Breast epithelium (tissue), 4 donors: ENCODE data around the gene KDM4B. TPM values are rescaled to one million over a fixed set of nuclear protein-coding genes. Genes with fewer than 3 reads are reported as not detected.
"Not testable (repeated sequence)": the region's sequence is repeated elsewhere in the genome, so short reads cannot be mapped to it uniquely, and the experiment has no call there.

Experiments
- DNase-seq, 2 donors: peaks; one replicate each; pipeline ENCODE4 v3.0.0-alpha.2; 2019; ENCODE audit warnings: low spot score in 2 of 2
- H3K27ac ChIP-seq, 2 donors: fragments of 200-600 bp; sonication (generic) in 1 of 2; one replicate each; pipeline ENCODE4 v1.5.1; 2016 to 2019; ENCODE audit warnings: mild to moderate bottlenecking in 1 of 2
- H3K27me3 ChIP-seq, 2 donors: fragments of 200-600 bp; sonication (generic) in 1 of 2; one replicate each; pipeline versions ENCODE4 v1.5.1 to v1.6.0; 2017 to 2019; ENCODE audit warnings: control low read depth in 1 of 2, mild to moderate bottlenecking in 1 of 2
- H3K36me3 ChIP-seq: fragments of 200-600 bp; one replicate; pipeline ENCODE4 v1.5.1; 2019
- H3K4me1 ChIP-seq, 2 donors: fragments of 200-600 bp; sonication (generic); one replicate each; pipeline ENCODE4 v1.5.1; 2016 to 2019; ENCODE audit warnings: control low read depth in 1 of 2
- H3K4me3 ChIP-seq, 3 donors: fragments of 200-600 bp; sonication (generic); 1 replicate in 2 of 3; 2 replicates in 1 of 3; pipeline ENCODE4 v1.5.1; 2016 to 2019; ENCODE audit warnings: mild to moderate bottlenecking in 3 of 3, moderate library complexity in 2 of 3
- H3K9me3 ChIP-seq, 2 donors: fragments of 200-600 bp; sonication (generic) in 1 of 2; one replicate each; pipeline ENCODE4 v1.5.1; 2016 to 2019; ENCODE audit warnings: control low read depth in 1 of 2
- POLR2A ChIP-seq: fragments of 450-650 bp; IDR thresholded peaks from one replicate; pipeline ENCODE4 v1.6.1; 2016; ENCODE audit warnings: antibody characterized with exemption, mild to moderate bottlenecking, moderate library complexity
- POLR2AphosphoS5 ChIP-seq, 3 donors: sonication (generic); formaldehyde crosslinking; IDR thresholded peaks; one replicate each; pipeline ENCODE4 v1.6.1; 2017; ENCODE audit warnings: antibody characterized with exemption in 3 of 3
- intact Hi-C: fragments of 100-400 bp; cut with DNase I; formaldehyde crosslinking; loops from one replicate; pipeline ENCODE4 v1.15.1; 2023; ENCODE audit warnings: low total_unique reads
- total RNA-seq, 3 donors: library from RNA; depleted of rRNA; stranded (reverse); fragments of >200 nt; gene quantifications; one replicate each; pipeline ENCODE4 v1.1.0, GENCODE V29; 2016
- TF ChIP-seq, protein P1 (sequence below), 3 donors: fragments of 450-650 bp; IDR thresholded peaks; one replicate each; pipeline ENCODE4 v1.5.1; 2016 to 2017; ENCODE audit warnings: antibody characterized with exemption in 3 of 3, mild to moderate bottlenecking in 3 of 3, moderate library complexity in 3 of 3

Gene KDM4B
- total RNA-seq, 3 donors from 2014 or later, result 25.0 to 55.3 (median 40.3) TPM

- intact Hi-C loops, result no loop called here
- Histone ChIP-seq H3K27me3 (no peaks in the 10 kb centered on the region), H3K27ac (peak overlapping the region; percentile 90 to 96), H3K36me3 (no peaks in the 10 kb centered on the region), H3K4me3 (no peak overlapping the region), H3K4me1 (peaks cover 17 to 47% of the 10 kb centered on the region in 2 donors), H3K9me3 (no peaks in the 10 kb centered on the region)
- DNase-seq, result no peak
- TF ChIP-seq POLR2AphosphoS5 (IDR thresholded peaks at IDR 0.05), result no peak
- TF ChIP-seq, protein P1, sequence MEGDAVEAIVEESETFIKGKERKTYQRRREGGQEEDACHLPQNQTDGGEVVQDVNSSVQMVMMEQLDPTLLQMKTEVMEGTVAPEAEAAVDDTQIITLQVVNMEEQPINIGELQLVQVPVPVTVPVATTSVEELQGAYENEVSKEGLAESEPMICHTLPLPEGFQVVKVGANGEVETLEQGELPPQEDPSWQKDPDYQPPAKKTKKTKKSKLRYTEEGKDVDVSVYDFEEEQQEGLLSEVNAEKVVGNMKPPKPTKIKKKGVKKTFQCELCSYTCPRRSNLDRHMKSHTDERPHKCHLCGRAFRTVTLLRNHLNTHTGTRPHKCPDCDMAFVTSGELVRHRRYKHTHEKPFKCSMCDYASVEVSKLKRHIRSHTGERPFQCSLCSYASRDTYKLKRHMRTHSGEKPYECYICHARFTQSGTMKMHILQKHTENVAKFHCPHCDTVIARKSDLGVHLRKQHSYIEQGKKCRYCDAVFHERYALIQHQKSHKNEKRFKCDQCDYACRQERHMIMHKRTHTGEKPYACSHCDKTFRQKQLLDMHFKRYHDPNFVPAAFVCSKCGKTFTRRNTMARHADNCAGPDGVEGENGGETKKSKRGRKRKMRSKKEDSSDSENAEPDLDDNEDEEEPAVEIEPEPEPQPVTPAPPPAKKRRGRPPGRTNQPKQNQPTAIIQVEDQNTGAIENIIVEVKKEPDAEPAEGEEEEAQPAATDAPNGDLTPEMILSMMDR (IDR thresholded peaks at IDR 0.05), result no peak
Measured at GRCh38 chr19:4974880-4975469, 6.1 kb downstream of the KDM4B start.

- H3K9me3 ChIP-seq, DNase-seq, intact Hi-C loops, H3K36me3 ChIP-seq, H3K27me3 ChIP-seq: not testable (repeated sequence)
- peak overlapping the region; percentile 90 to 96 for H3K27ac ChIP-seq
- peaks cover 15 to 47% of the 10 kb centered on the region in 2 donors for H3K4me1 ChIP-seq
- peak overlapping the region in 1 of 3 donors; percentile 58 for H3K4me3 ChIP-seq
Measured at GRCh38 chr19:4975601-4976000, 6.7 kb downstream of the KDM4B start.

DNA sequence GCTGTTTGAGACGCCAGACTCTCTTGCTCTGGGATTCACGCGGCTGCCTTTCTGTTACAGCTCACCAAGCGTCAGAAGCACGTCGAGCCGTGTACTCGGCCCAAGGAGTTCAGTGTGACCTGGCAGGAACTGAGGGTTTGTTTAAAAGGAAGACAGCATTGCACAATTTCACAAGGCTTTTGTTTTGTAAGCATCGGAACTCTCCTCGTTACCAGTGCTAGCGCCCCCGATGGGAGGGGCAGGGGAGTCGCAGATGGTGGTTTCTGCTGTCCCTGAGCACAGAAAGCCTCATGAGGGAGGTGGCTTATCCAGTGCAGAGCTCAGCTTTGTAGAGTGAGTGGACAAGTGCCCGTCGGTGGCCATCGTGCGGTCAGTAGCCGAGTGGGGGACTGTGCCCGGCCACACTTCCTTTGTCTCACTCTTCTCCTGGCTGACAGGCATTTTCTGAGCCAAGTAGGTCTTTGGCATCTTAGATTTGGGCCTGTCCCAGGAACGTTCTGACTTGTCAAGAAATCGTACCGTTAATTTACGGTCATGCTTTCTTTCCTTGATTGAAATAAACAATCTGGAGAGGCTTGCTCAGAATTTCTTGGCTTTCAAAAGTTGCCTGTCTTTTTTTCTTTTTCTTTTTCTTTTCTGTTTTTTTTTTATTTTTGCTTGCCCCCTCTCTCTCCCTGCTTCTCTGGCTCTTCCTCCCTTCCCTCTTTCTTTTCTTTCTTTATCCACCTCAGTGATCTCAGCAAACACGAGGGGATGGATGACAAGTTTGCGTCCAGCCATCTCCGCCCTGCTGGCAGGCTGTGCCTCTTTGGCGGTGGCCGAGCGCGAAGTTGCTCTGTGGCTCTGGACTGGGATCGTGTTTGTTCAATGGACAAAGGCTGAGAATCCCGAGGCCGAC lies 7.7 kb downstream of the KDM4B start:
- Histone ChIP-seq H3K4me3 (peak overlapping the region; percentile 28 to 58 (median 28)), H3K27ac (peak overlapping the region; percentile 90 to 96), H3K27me3 (no peaks in the 10 kb centered on the region), H3K36me3 (no peaks in the 10 kb centered on the region), H3K9me3 (no peaks in the 10 kb centered on the region), H3K4me1 (peaks cover 15 to 40% of the 10 kb centered on the region in 2 donors)
- no peak for TF ChIP-seq POLR2A
- TF ChIP-seq POLR2AphosphoS5 (IDR thresholded peaks at IDR 0.05), result peak; percentile 91 to 94 (median 92)
- TF ChIP-seq, protein P1 (IDR thresholded peaks at IDR 0.05), result peak; percentile 32 to 50 (median 41)
- intact Hi-C loops, result no loop called here
- peak; percentile 74 to 88 for DNase-seq

GRCh38 chr19:4977299-4978174 lies 8.6 kb downstream of the KDM4B start:
- intact Hi-C loops, result no loop called here
- H3K36me3 ChIP-seq, result no peaks in the 10 kb centered on the region
- no peak for DNase-seq

More at GRCh38 chr19:4977299-4978174, 8.6 kb downstream of the KDM4B start:
- H3K4me1 ChIP-seq, result peaks cover 15 to 31% of the 10 kb centered on the region in 2 donors
- H3K27me3 ChIP-seq, result no peaks in the 10 kb centered on the region
- H3K9me3 ChIP-seq, result no peaks in the 10 kb centered on the region
- TF ChIP-seq POLR2A (no peak), POLR2AphosphoS5 (IDR thresholded peaks at IDR 0.05) (peak in 1 of 3 donors; percentile 47)
- TF ChIP-seq, protein P1 (IDR thresholded peaks at IDR 0.05), result no peak
- H3K4me3 ChIP-seq, result peak overlapping the region; percentile 28 to 58 (median 28)
- H3K27ac ChIP-seq, result peak overlapping the region; percentile 90 to 96
